HEK293T (cell line): ENCODE data around the gene KDM4C.

ENCODE experiments used
- CTCF ChIA-PET: fragments of 350-600 bp; formaldehyde crosslinking; extraction: SDS; loops from one replicate; lab custom pipeline; 2021; ENCODE audit warnings: antibody characterized with exemption, inconsistent platforms; lab: Yijun Ruan, JAX
- POLR2A ChIA-PET: fragments of 350-600 bp; formaldehyde crosslinking; extraction: SDS; loops from one replicate; lab custom pipeline; 2020; ENCODE audit warnings: antibody characterized with exemption, inconsistent platforms; lab: Yijun Ruan, JAX
- DNase-seq: peaks from one replicate; pipeline ENCODE4 v3.0.0; 2012; ENCODE audit warnings: mixed read lengths; ENCODE audit errors: extremely low spot score
- ARNT ChIP-seq: fragments of 450-650 bp; IDR thresholded peaks from 2 replicates; pipeline ENCODE4 v1.6.1; 2017; ENCODE audit warnings: mild to moderate bottlenecking
- BHLHE40 ChIP-seq: fragments of 450-650 bp; IDR thresholded peaks from 2 replicates; pipeline ENCODE4 v1.6.1; 2016; ENCODE audit warnings: mild to moderate bottlenecking, moderate library complexity, borderline replicate concordance
- CTBP1 ChIP-seq: fragments of 450-650 bp; IDR thresholded peaks from 2 replicates; pipeline ENCODE4 v1.6.1; 2016; ENCODE audit warnings: borderline replicate concordance
- ELF4 ChIP-seq: fragments of 450-650 bp; IDR thresholded peaks from 2 replicates; pipeline ENCODE4 v1.6.1; 2017; ENCODE audit warnings: antibody characterized with exemption
- FOXA1 ChIP-seq: fragments of 450-650 bp; IDR thresholded peaks from 2 replicates; pipeline ENCODE4 v1.6.1; 2016; ENCODE audit warnings: mild to moderate bottlenecking
- FOXK2 ChIP-seq: fragments of 450-650 bp; IDR thresholded peaks from 2 replicates; pipeline ENCODE4 v1.6.1; 2016; ENCODE audit warnings: mild to moderate bottlenecking
- FOXM1 ChIP-seq: fragments of 450-650 bp; IDR thresholded peaks from 2 replicates; pipeline ENCODE4 v1.6.1; 2017; ENCODE audit warnings: mild to moderate bottlenecking, borderline replicate concordance
- HDGF ChIP-seq: fragments of 450-650 bp; IDR thresholded peaks from 2 replicates; pipeline ENCODE4 v1.6.1; 2017; ENCODE audit warnings: antibody characterized with exemption, borderline replicate concordance
- L3MBTL2 ChIP-seq: fragments of 450-650 bp; conservative IDR thresholded peaks from 2 replicates; pipeline ENCODE4 v1.6.1; 2016; ENCODE audit warnings: mild to moderate bottlenecking
- LEF1 ChIP-seq: fragments of 450-650 bp; IDR thresholded peaks from 2 replicates; pipeline ENCODE4 v1.6.1; 2017; ENCODE audit warnings: mild to moderate bottlenecking, borderline replicate concordance
- NFRKB ChIP-seq: fragments of 450-650 bp; IDR thresholded peaks from 2 replicates; pipeline ENCODE4 v1.6.1; 2016; ENCODE audit warnings: mild to moderate bottlenecking, moderate library complexity
- PKNOX1 ChIP-seq: fragments of 450-650 bp; IDR thresholded peaks from 2 replicates; pipeline ENCODE4 v1.6.1; 2016
- SP1 ChIP-seq: fragments of 450-650 bp; IDR thresholded peaks from 2 replicates; pipeline ENCODE4 v1.6.1; 2017
- SUZ12 ChIP-seq: fragments of 450-650 bp; IDR thresholded peaks from 2 replicates; pipeline ENCODE4 v1.6.1; 2016; ENCODE audit warnings: mild to moderate bottlenecking
- TARDBP ChIP-seq: fragments of 450-650 bp; IDR thresholded peaks from 2 replicates; pipeline ENCODE4 v1.6.1; 2016
- ZNF384 ChIP-seq: fragments of 450-650 bp; IDR thresholded peaks from 2 replicates; pipeline ENCODE4 v1.6.1; 2016

KDM4C gene

GRCh38 chr9:6715755-6716643 lies 41.8 kb upstream of the KDM4C start:
- CTCF ChIA-PET = no interaction called here
- POLR2A ChIA-PET = no interaction called here
- TF ChIP-seq HDGF = no peak
- TF ChIP-seq CTBP1 = no peak
- no peak for TF ChIP-seq SP1
- no peak for TF ChIP-seq ZNF384
- no peak for TF ChIP-seq SUZ12
- no peak for TF ChIP-seq FOXA1
- DNase-seq = no peak

GRCh38 chr9:6716766-6717165 lies 41.0 kb upstream of the KDM4C start:
- no peak for DNase-seq
- TF ChIP-seq SP1 = no peak
- no peak for TF ChIP-seq ARNT
- TF ChIP-seq PKNOX1 = no peak
- no peak for TF ChIP-seq FOXK2
- TF ChIP-seq FOXA1 = no peak
- TF ChIP-seq TARDBP = no peak
- TF ChIP-seq ZNF384 = no peak
- no peak for TF ChIP-seq NFRKB
- no peak for TF ChIP-seq FOXM1
- TF ChIP-seq LEF1 = no peak
- TF ChIP-seq ELF4 = no peak
- no peak for TF ChIP-seq BHLHE40
- TF ChIP-seq L3MBTL2 = no peak
- TF ChIP-seq CTBP1 = no peak
- no peak for TF ChIP-seq HDGF
- CTCF ChIA-PET = no interaction called here
- POLR2A ChIA-PET = no interaction called here

- POLR2A ChIA-PET = interaction anchor here (0.8 kb wide), 1 partner anchor 42 kb away, joined by 3 read pairs; no protein-coding TSS in a partner anchor
- CTCF ChIA-PET = no interaction called here
These were observed 33.8 kb upstream of the KDM4C start for GRCh38 chr9:6723881-6724420.

GRCh38 chr9:6733257-6733656 lies 24.5 kb upstream of the KDM4C start:
- no peak for DNase-seq
- no peak for TF ChIP-seq PKNOX1
- TF ChIP-seq ELF4 = no peak
- no peak for TF ChIP-seq ARNT
- TF ChIP-seq BHLHE40 = no peak
- no peak for TF ChIP-seq HDGF
- ChIA-PET POLR2A (no interaction called here), CTCF (no interaction called here)

More at GRCh38 chr9:6723881-6724420, 33.8 kb upstream of the KDM4C start:
- no peak for DNase-seq
- TF ChIP-seq CTBP1 (no peak), FOXK2 (no peak), ZNF384 (no peak), ELF4 (no peak), SUZ12 (no peak), NFRKB (no peak), ARNT (no peak), LEF1 (no peak), TARDBP (no peak), L3MBTL2 (no peak), FOXA1 (no peak)

GRCh38 chr9:6733831-6734230 lies 23.9 kb upstream of the KDM4C start:
- ChIA-PET CTCF (no interaction called here), POLR2A (no interaction called here)
- DNase-seq = no peak
- TF ChIP-seq PKNOX1 (no peak), ARNT (no peak), FOXM1 (no peak), TARDBP (no peak), CTBP1 (no peak), FOXA1 (no peak), BHLHE40 (no peak), ELF4 (no peak), L3MBTL2 (no peak), SP1 (no peak), SUZ12 (no peak), NFRKB (no peak), ZNF384 (no peak), LEF1 (no peak)

GRCh38 chr9:6735422-6735821 lies 22.4 kb upstream of the KDM4C start:
- TF ChIP-seq SP1 (no peak), ELF4 (no peak), L3MBTL2 (no peak), TARDBP (no peak), LEF1 (no peak), SUZ12 (no peak), ZNF384 (no peak), HDGF (no peak)
- ChIA-PET POLR2A (no interaction called here), CTCF (no interaction called here)
- no peak for DNase-seq
